GM10847 (cell line): ENCODE data around the gene SYMPK.

Experiments used
- POLR2A ChIP-seq: IDR thresholded peaks from 2 replicates; pipeline ENCODE4 v1.6.1; 2011; ENCODE audit not compliant: insufficient read length; ENCODE audit errors: extremely low read depth

SYMPK gene

GRCh38 chr19:45860359-45861259, 2.3 kb downstream of the SYMPK start:
- no peak for TF ChIP-seq POLR2A

DNA sequence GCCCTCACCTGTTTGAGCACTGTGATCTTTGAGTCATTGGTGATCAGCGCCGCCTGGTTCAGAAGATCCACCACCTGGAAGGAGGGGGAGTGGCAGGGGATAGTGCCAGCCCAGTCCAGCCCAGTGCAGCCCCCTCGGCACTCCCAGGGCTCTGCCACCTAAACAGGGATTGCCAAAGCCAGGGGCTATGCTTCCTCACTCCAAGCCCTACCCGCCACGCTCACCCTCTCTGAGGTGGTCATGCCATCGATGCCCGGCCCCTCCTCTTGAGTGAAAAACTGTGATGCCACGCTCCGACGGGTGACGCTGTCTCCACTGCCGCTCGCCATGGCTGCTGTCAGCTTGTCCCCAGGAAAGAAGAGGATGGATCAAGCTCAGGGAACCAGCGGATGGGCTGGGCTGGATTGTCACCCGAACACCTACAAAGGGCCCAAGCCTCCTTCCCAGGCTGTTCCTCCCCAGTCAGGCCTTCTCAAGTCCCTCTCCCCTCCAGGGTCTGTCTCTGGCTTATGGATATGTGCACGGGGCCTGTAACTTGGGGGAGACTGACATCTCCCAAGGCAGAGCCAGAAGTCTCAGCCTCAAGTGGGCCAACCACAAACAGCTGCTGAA, 8.7 kb downstream of the SYMPK start:
- TF ChIP-seq POLR2A: no peak

DNA sequence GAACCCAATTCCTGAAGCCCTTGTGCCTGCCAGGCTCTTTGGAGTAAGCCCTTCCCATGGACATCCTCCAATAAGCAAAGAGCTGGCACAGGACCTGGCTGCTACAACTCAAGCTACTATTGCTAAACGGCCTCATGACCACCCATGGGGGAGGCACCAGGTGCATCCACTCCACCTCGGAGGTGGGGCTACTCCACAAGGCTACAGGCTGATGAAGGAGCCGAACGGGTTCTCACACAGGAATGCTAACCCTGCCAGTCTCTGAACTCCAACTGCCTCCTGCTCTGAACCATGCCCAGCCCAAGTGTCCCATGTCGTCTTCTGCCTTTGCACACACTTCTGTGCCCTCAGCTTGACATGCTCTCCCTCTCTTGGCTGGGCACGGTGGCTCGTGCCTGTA, 10.0 kb downstream of the SYMPK start:
- TF ChIP-seq POLR2A: no peak

DNA sequence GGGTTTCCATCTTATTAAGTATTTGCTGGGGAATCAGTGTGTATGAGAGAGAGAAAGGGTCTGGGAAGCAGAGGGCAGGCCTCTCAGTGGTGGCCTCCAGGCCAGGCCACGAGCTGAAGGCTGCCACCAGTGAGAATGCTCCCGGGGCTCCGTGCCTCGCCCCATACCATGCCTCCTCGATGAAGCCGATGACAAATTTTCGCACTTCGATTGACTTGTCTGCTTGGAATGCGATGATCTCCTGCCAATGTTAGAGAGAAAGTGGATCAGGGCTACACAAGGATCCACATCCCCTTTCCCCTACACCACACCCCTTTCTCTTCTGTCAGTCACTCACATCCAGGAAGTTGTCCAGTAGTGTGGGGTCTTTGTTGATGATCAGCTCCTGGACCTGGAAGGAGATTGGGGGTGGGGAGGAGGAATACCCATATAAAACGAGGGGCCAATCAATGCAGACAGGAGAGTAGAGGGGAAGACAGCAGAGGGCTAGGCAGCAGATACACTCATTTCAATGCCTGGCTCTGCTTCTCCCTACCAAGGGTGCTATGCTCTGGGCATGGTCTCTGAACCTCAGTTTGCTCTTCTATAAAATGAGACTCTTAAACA, 10.7 kb downstream of the SYMPK start:
- TF ChIP-seq POLR2A: no peak

GRCh38 chr19:45848922-45849321, 14.0 kb downstream of the SYMPK start:
- TF ChIP-seq POLR2A: no peak

DNA sequence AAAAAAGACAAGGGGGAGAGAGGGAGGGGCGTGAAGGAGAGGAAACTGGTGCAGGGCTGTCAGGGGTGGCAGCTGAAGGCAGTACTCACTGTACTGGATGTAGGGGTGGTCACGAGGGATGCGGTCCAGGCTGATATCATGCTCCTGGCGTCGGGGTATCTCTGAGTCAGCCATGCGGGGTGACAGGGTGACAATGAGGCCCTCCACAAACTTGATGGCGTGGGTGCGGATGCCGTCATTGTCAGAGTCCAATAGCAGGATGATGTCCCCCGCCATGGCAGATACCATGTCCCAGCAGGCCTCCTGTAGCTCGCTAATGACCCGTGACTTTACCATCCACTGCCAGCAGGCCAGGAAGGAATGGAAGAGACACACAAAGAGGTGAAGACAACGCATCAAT, 15.3 kb downstream of the SYMPK start:
- no peak for TF ChIP-seq POLR2A

DNA sequence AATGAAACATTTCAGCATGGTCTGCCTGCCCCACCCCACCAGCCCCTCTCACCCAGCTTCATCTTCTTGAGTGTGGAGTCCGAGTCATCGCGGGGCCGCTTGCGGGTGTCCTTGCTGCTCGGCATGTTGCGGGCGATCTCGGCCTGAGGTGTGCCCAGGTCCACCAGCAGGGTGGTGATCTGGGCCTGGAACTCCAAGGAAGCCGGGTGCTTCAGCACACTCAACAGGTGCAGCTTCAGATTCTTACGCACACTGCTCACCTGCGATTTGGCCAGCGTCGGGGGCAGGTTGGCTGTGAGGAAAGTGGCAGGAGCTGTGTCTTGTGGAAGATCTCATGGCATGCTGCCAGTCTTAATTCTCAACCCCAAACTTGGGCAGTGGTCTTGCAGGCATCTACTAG, 20.7 kb downstream of the SYMPK start:
- TF ChIP-seq POLR2A: no peak

- TF ChIP-seq POLR2A: no peak
These were observed 28.0 kb downstream of the SYMPK start for GRCh38 chr19:45834970-45835369.

DNA sequence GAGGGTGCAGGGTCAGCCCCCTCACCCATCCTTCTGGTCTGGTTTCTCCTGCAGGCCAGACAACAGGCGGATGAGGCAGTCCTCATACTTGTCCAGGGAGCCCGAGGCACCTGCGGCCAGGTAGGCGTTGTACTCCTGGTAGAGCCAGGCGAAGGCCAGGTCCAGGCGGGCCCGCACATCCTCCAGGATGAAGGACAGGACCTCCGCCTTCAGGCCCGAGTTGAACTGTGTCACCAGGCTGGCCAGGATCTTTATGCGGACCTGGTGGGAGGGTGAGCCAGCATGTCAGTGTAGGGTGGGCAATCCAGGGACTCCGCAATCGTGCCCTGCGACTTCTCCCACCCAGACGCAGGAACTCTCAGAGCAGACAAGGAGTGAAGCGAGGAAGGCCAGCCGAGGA, 34.0 kb downstream of the SYMPK start:
- no peak for TF ChIP-seq POLR2A

DNA sequence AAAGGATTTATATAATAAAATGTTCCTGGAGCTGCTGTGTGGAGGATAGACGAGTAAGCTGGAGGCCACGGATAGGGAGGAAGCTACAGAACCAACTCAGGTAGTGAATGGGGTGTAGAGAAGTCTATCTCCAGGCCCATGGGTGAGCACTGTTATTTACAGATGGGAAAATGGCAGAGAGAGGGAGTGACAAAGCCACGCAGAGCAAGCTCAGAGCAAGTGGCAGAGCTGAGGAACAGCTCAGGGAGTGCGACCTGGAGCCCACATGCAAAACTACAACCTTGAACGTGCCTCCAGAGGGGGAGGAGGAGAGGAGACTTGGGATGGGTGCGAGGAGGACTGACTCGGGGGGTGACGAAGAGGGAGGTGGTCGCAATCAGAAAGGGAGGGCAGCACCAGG, 34.4 kb downstream of the SYMPK start:
- TF ChIP-seq POLR2A: no peak

GRCh38 chr19:45827459-45828093, 35.4 kb downstream of the SYMPK start:
- no peak for TF ChIP-seq POLR2A

DNA sequence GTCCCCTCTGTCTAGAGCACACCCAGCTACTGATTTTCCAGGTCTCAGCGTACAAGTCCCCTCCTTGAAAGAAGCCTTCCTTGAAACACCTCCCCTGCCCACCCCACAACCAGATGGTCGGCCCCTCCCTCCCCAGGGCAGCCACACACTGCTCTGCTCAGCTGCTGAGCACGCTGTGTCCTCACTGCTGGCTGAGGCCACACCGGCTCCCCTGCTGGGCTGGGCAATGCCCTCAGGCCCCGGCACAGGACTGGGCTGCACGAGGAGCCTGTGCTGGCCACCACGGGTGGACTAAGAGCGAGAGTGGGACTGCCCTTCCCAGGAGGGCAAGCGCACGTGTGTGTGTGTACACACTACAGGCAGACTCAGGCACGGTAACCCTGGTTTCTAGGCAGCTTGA, 36.0 kb downstream of the SYMPK start:
- TF ChIP-seq POLR2A: no peak

GRCh38 chr19:45825917-45826893, 36.7 kb downstream of the SYMPK start:
- TF ChIP-seq POLR2A: no peak

DNA sequence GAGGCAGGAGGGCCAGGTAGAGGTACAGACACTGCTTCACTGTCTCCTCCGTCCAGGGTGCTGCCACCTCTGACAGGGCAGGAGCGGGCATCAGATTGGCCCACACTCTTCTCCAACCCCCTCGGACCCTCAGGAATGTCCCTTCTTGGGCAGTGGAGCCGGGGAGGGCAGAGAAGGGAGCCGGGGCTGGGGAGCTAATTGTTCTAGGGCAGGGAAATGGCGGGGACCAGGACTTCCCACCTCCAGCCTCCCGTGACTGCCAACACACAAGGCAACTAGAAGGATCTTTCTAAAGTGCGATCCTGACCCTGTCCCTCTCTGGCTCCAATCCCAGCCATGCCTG, 37.7 kb downstream of the SYMPK start:
- no peak for TF ChIP-seq POLR2A
